Endothelial cell of umbilical vein (primary cell): Measurements from ENCODE around the gene DENND5B.

Experiments used
- JUN ChIP-seq: IDR thresholded peaks from 2 replicates; pipeline ENCODE4 v1.6.1; 2011; ENCODE audit warnings: borderline replicate concordance, low read depth; ENCODE audit not compliant: insufficient read length, insufficient read depth
- MYC ChIP-seq: IDR thresholded peaks from one replicate; pipeline ENCODE4 v1.6.1; 2011; ENCODE audit warnings: mild to moderate bottlenecking, low read depth, low read length
- POLR2A ChIP-seq: IDR thresholded peaks from 2 replicates; pipeline ENCODE4 v1.6.1; 2012; ENCODE audit warnings: low read depth, mild to moderate bottlenecking, control low read depth, low read length
- POLR2AphosphoS5 ChIP-seq: IDR thresholded peaks from 2 replicates; pipeline ENCODE4 v1.6.1; 2012; ENCODE audit warnings: low read depth, mild to moderate bottlenecking, control low read depth, low read length, moderate library complexity; ENCODE audit not compliant: insufficient read depth
- TF ChIP-seq, protein P1 (sequence below), 2 donors: IDR thresholded peaks; 1 replicate in 1 of 2; 2 replicates in 1 of 2; pipeline ENCODE4 v1.5.1; 2011; ENCODE audit warnings: low read length in 2 of 2, mild to moderate bottlenecking in 2 of 2, moderate library complexity in 2 of 2, control low read depth in 1 of 2, inconsistent platforms in 1 of 2, low read depth in 1 of 2; ENCODE audit not compliant: insufficient read depth in 1 of 2; ENCODE audit errors: extremely low read depth in 1 of 2
- TF ChIP-seq, protein P2 (sequence below): IDR thresholded peaks from 2 replicates; pipeline ENCODE4 v1.6.1; 2011; ENCODE audit not compliant: insufficient read depth, insufficient read length

DNA sequence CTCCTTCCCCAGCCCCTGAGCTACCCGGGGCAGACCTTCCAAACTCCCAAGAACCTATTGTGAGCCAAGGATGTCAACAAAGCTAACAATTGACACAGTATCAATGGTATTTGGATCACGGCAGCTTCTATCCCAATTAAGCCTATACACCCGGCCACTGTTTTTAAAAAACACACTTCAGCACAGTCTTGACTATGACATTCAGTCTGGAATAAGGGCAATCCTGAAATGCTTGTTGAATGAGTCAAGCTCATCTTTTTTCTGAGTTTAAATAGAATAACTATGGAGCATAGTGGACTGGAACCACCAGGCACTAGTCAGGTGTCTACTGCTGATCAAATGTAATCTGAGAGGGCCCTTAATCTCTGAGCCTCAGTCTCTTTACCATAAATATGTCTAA is 5.7 kb downstream of the DENND5B start:
- TF ChIP-seq, protein P1, sequence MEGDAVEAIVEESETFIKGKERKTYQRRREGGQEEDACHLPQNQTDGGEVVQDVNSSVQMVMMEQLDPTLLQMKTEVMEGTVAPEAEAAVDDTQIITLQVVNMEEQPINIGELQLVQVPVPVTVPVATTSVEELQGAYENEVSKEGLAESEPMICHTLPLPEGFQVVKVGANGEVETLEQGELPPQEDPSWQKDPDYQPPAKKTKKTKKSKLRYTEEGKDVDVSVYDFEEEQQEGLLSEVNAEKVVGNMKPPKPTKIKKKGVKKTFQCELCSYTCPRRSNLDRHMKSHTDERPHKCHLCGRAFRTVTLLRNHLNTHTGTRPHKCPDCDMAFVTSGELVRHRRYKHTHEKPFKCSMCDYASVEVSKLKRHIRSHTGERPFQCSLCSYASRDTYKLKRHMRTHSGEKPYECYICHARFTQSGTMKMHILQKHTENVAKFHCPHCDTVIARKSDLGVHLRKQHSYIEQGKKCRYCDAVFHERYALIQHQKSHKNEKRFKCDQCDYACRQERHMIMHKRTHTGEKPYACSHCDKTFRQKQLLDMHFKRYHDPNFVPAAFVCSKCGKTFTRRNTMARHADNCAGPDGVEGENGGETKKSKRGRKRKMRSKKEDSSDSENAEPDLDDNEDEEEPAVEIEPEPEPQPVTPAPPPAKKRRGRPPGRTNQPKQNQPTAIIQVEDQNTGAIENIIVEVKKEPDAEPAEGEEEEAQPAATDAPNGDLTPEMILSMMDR (IDR thresholded peaks at IDR 0.05; ENCODE audit: extremely low read depth in 1 of 2, insufficient read depth in 1 of 2, low read depth in 1 of 2, low read length in 2 of 2) = no peak
- TF ChIP-seq JUN (no peak), MYC (no peak), POLR2A (no peak), POLR2AphosphoS5 (no peak)
- TF ChIP-seq, protein P2, sequence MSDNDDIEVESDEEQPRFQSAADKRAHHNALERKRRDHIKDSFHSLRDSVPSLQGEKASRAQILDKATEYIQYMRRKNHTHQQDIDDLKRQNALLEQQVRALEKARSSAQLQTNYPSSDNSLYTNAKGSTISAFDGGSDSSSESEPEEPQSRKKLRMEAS = no peak
